Kidney epithelial cell (primary cell): ENCODE measurements around the gene GRIA1. TPM values are rescaled to one million over a fixed set of nuclear protein-coding genes. Genes with fewer than 3 reads are reported as not detected.

Source experiments
- DNase-seq: peaks from one replicate; pipeline ENCODE4 v3.0.0-alpha.2; 2010; ENCODE audit warnings: low read depth
- H3K27me3 ChIP-seq: 2 replicates; pipeline ENCODE4 v1.6.0; 2011; ENCODE audit warnings: low read length; ENCODE audit not compliant: control insufficient read depth, insufficient read depth
- H3K36me3 ChIP-seq: 2 replicates; pipeline ENCODE4 v1.5.1; 2011; ENCODE audit warnings: low read length; ENCODE audit not compliant: control insufficient read depth, insufficient read depth
- H3K4me3 ChIP-seq: 2 replicates; pipeline ENCODE4 v1.5.1; 2011; ENCODE audit warnings: low read depth, mild to moderate bottlenecking, control low read depth, low read length
- total RNA-seq: library from RNA; depleted of rRNA; stranded (reverse); fragments of >200 nt; gene quantifications from 2 replicates; pipeline ENCODE4 v1.2.3, GENCODE V29; 2015
- TF ChIP-seq, protein P1 (sequence below): IDR thresholded peaks from 2 replicates; pipeline ENCODE4 v1.5.1; 2011; ENCODE audit warnings: mild to moderate bottlenecking, moderate library complexity, low read length, control low read depth, inconsistent platforms; ENCODE audit not compliant: insufficient read depth, poor library complexity, severe bottlenecking

Gene GRIA1
- total RNA-seq, 1 donor from 2014 or later, result not detected

DNA sequence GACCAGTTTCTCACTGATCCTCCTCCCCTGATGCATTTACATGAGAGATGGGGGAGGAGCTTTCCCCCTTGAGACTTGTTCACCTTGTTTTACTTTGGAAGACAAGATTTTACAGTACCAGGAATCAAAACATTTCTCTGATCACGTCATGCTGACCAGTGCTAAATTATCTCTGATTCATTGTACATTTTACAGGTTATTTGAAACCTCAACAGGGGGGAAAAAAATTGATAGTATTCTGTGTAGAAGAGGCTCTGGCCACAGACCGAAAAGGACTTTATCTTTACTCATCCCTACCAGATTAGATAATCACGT is 133.9 kb downstream of the GRIA1 start:
- TF ChIP-seq, protein P1, sequence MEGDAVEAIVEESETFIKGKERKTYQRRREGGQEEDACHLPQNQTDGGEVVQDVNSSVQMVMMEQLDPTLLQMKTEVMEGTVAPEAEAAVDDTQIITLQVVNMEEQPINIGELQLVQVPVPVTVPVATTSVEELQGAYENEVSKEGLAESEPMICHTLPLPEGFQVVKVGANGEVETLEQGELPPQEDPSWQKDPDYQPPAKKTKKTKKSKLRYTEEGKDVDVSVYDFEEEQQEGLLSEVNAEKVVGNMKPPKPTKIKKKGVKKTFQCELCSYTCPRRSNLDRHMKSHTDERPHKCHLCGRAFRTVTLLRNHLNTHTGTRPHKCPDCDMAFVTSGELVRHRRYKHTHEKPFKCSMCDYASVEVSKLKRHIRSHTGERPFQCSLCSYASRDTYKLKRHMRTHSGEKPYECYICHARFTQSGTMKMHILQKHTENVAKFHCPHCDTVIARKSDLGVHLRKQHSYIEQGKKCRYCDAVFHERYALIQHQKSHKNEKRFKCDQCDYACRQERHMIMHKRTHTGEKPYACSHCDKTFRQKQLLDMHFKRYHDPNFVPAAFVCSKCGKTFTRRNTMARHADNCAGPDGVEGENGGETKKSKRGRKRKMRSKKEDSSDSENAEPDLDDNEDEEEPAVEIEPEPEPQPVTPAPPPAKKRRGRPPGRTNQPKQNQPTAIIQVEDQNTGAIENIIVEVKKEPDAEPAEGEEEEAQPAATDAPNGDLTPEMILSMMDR, result no peak
- DNase-seq, result no peak

DNA sequence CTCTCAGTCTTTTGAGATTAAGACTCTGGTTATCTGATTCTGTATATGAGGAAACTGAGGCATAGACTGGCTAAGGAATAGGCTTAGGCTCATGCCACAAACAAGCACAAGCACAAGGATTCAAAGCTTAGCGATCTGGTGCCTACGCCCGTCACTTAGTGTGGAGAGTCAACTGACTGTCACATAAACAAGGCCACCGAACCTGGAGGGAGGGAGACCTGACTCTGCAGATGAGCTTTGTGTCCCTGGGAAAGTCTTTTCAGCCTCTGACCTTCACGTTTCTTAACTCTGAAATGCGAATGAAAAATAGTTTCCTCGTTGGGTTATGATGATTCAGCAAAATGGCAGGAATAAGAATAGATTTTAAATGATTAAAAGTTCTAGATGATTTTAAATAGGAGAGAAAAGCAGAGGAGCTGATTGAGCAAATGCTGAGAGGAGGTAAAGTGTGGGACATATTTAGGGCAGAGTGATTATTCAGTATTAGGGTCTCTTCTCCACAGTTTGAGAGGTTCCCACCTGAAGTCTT is 135.4 kb downstream of the GRIA1 start:
- DNase-seq, result no peak
- TF ChIP-seq, protein P1, result no peak
- no peak overlapping the region for H3K4me3 ChIP-seq
- H3K27me3 ChIP-seq, result no peaks in the 10 kb centered on the region
- H3K36me3 ChIP-seq, result no peaks in the 10 kb centered on the region

More for the DNA sequence above, 133.9 kb downstream of the GRIA1 start:
- H3K27me3 ChIP-seq, result no peaks in the 10 kb centered on the region
- no peak overlapping the region for H3K4me3 ChIP-seq
- no peaks in the 10 kb centered on the region for H3K36me3 ChIP-seq

DNA sequence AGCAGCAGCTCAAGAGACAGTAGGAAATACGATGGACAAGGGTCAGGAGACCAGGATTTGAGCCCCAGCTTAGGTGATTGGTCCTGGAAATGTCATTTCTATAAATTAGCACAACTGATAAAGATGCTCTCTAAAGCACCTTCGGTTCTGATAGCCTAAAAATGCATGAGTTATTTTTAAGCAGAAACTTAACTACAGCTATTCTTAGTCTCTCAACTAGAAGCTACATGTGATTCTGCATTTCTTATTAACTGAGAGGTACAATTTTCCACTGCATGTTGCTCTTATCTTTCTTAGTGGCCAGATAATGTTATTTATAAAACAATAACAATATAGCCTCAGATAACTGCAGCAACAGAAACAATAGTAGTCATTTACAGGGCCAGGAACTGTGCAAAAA is 136.4 kb downstream of the GRIA1 start:
- no peaks in the 10 kb centered on the region for H3K36me3 ChIP-seq
- H3K4me3 ChIP-seq, result no peak overlapping the region

DNA sequence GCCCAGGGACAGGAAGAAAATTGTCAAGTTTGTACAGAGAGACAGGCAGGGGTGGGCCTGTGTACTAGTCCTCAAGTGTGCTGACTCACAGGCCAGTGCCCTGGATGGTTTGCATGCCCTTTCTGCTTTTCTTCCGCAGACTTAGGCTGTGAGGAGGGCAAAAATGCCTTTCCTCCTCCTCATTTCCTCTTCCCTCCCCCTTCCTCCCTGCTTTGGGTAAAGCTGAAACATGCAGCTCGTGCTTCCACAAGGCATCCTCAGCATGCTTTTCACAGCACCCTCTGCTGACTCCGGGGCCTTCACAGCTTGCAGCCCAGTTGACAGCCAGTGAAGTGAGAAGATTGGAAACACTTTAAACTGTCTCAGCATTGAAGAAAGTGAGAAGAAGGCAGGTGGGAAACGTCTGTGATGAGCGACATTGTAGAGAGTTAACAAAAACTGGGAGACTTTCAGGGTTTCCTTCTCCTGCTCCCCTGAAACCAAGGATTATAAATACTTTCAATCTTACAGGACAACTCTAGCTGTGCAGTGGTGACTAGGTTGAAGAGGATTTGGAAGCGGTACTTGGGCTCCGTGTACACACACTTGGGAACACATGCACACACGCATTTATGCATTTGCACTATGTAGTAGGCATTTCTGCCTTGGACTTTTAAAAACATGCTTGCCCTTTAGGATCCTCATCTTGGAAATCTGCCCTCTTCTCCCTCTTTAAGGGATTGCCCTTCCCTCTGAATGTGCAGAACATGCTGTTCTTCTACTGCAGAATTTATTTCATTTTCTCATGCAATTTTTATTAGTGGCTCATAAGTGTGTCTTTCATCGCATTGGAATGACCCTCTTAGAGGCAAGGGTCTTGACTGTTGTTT is 138.8 kb downstream of the GRIA1 start:
- TF ChIP-seq, protein P1, result peak; percentile 48
- peak; percentile 86 for DNase-seq

More for the DNA sequence above, 136.4 kb downstream of the GRIA1 start:
- no peak for DNase-seq
- H3K27me3 ChIP-seq, result no peaks in the 10 kb centered on the region
- TF ChIP-seq, protein P1, result no peak

DNA sequence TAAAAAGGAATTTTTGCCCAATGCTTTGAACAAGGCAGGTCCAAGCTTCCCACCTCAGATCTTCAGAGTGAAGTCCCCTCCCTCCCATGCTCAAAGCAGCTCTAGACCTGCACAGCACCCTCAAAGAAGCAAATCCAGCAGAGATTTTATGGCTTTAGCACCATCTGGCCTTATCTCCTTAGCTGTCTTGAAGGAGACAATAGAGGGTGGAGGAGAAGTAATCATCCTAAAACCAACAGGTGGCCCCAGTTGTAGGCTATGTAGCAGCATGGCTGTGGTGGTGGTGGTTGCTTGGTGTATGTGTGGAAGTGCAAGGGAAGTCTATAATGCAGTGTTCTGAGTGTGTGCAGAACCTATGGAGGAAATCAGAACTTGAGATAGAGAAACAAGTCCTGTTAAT is 140.1 kb downstream of the GRIA1 start:
- Histone ChIP-seq H3K27me3 (no peaks in the 10 kb centered on the region), H3K36me3 (no peaks in the 10 kb centered on the region), H3K4me3 (no peak overlapping the region)
- TF ChIP-seq, protein P1, result no peak
- DNase-seq, result no peak

More for the DNA sequence above, 138.8 kb downstream of the GRIA1 start:
- no peaks in the 10 kb centered on the region for H3K36me3 ChIP-seq
- no peak overlapping the region for H3K4me3 ChIP-seq
- no peaks in the 10 kb centered on the region for H3K27me3 ChIP-seq

DNA sequence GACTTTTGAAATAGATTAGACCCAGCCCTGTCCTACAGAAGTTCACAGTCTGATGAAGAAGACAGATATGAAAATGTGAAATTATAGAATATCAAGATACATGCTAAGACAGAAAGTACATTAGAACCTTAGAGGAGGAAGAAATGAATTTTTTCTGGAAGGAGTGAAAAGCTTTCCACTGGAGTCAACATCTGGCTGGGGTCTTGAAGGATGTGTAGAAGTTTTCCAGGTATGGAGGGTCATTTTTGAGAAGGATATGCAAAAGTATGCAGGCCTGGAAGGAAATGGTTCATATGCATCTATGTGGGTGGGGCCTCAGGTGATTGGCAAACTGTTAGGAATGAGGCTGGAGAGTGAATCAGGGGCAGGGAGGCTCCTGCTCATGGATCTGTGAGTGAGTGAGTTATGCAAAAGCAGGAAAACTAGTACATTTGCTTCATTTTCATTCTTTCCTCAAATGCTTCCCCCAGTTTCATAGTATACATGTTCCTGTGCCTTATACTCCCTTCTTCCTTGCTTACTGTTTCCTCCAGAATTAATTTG is 142.3 kb downstream of the GRIA1 start:
- DNase-seq, result no peak
- H3K36me3 ChIP-seq, result no peaks in the 10 kb centered on the region
- no peak overlapping the region for H3K4me3 ChIP-seq
- H3K27me3 ChIP-seq, result no peaks in the 10 kb centered on the region
- TF ChIP-seq, protein P1, result no peak
